Mucosa of descending colon (tissue), 3 donors: ENCODE data around the gene RAP1A. TPM values are rescaled to one million over a fixed set of nuclear protein-coding genes. Genes with fewer than 3 reads are reported as not detected.

Experiments used
- ATAC-seq: fragments of 200-7000 bp; cut with Tn5 transposase; one replicate; pipeline ENCODE4 v1.9.1; 2020; ENCODE audit warnings: mild to moderate bottlenecking, moderate library complexity
- DNase-seq, 3 donors: peaks; one replicate each; pipeline ENCODE4 v3.0.0-alpha.2; 2020
- H3K36me3 ChIP-seq: fragments of 200-600 bp; one replicate; pipeline ENCODE4 v1.8.0; 2021; ENCODE audit warnings: low read depth, mild to moderate bottlenecking
- H3K4me1 ChIP-seq: fragments of 200-600 bp; one replicate; pipeline ENCODE4 v1.8.0; 2021; ENCODE audit warnings: low read depth, mild to moderate bottlenecking
- H3K4me3 ChIP-seq: fragments of 200-600 bp; one replicate; pipeline ENCODE4 v1.8.0; 2021; ENCODE audit warnings: mild to moderate bottlenecking
- H3K9me3 ChIP-seq: fragments of 200-600 bp; one replicate; pipeline ENCODE4 v1.8.0; 2021; ENCODE audit warnings: mild to moderate bottlenecking
- CTCF ChIP-seq: fragments of 200-600 bp; IDR thresholded peaks from one replicate; pipeline ENCODE4 v1.8.0; 2022; ENCODE audit warnings: antibody characterized with exemption, mild to moderate bottlenecking
- intact Hi-C, 2 donors: fragments of 100-400 bp; cut with DNase I in 1 of 2; cut with micrococcal nuclease in 1 of 2; formaldehyde crosslinking; loops; one replicate each; pipeline versions ENCODE4 v1.11.0 to v1.11.1; 2022; cut with DNase I, micrococcal nuclease
- total RNA-seq, 3 donors: library from RNA; stranded (reverse); fragmentation: NEBNext Ultra II Directional in 2 of 3; extraction: Animal tissue kit (Norgen Biotek cat#: 25700) in 2 of 3; gene quantifications; one replicate each; pipeline versions ENCODE4 v1.2.1 to v1.2.4, GENCODE V29; 2021 to 2023
- donor health status: DM: no; HTN: no; CAD: no; lungs with moderate emphysema.
- donor health status: DM: no; HTN: no; CAD: no.
- donor health status: DM: no; HTN: yes; CAD: no.

Gene RAP1A
- total RNA-seq, 3 donors from 2014 or later = 84.4 to 272 (median 95.4) TPM

GRCh38 chr1:111598544-111598943 lies 21.0 kb upstream of the RAP1A start:
- Histone ChIP-seq H3K4me3 (no peak overlapping the region), H3K4me1 (peaks cover 4% of the 10 kb centered on the region), H3K9me3 (no peaks in the 10 kb centered on the region), H3K36me3 (no peaks in the 10 kb centered on the region)
- ATAC-seq (peak; percentile 38), DNase-seq (no peak)
- intact Hi-C loops = no loop called here
- TF ChIP-seq CTCF = no peak

GRCh38 chr1:111599781-111600693 lies 19.6 kb upstream of the RAP1A start:
- ATAC-seq (no peak), DNase-seq (no peak)
- intact Hi-C loops = no loop called here
- no peaks in the 10 kb centered on the region for H3K36me3 ChIP-seq
- H3K4me1 ChIP-seq = no peaks in the 10 kb centered on the region
- H3K9me3 ChIP-seq = no peaks in the 10 kb centered on the region
- no peak overlapping the region for H3K4me3 ChIP-seq
- TF ChIP-seq CTCF = no peak

DNA sequence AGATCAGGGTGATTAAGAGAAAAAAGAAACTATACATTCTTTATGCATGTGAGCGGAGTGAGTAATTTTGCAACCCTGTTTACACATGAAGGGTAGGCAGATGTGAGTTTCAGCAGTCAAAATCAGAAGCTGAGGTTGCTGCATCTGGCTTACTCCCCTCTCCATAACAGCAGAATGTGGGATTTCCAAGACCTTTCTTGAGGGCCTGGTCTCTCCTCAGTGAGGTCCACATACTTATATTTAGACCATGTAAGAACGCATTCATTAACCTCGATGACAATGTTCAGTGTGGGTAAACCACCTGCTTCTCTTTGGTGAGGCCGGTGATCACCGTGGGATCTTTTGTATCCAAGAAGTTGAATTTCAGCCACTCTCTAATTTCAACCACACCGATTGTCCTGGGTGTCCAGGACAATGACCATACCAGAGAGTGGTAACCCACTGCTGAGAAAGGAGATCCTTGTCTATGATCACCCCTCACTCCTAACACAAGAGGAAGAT lies 18.7 kb upstream of the RAP1A start:
- DNase-seq = no peak
- Histone ChIP-seq H3K4me1 (no peaks in the 10 kb centered on the region), H3K9me3 (no peaks in the 10 kb centered on the region), H3K4me3 (no peak overlapping the region), H3K36me3 (no peaks in the 10 kb centered on the region)
- intact Hi-C loops = no loop called here
- no peak for TF ChIP-seq CTCF
- no peak for ATAC-seq

- no peak for ATAC-seq
Measured at GRCh38 chr1:111602302-111602701, 17.3 kb upstream of the RAP1A start.

DNA sequence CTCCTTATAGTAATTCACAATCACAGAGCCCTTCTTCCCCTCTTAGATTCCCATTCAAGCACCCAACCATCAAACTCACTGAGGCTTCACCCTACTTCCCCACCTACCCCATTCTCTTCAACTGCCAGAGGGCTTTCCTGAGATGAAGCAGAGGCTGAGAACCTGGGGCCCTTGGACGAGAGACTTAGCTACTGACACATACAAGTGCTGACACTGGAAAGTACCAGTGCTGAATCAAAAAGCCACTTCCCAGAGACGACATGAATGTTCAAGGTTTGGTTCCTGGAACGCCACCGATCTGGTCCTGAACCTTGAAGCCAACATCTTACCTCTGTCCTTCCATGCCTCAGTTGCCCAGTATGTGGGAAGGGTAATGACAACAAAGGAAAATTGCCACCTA lies 16.6 kb upstream of the RAP1A start:
- H3K4me3 ChIP-seq = no peak overlapping the region
- no peak for DNase-seq
- intact Hi-C loops = no loop called here
- no peaks in the 10 kb centered on the region for H3K9me3 ChIP-seq
- TF ChIP-seq CTCF = no peak
- ATAC-seq = no peak
- H3K4me1 ChIP-seq = no peaks in the 10 kb centered on the region
- no peaks in the 10 kb centered on the region for H3K36me3 ChIP-seq

More at GRCh38 chr1:111602302-111602701, 17.3 kb upstream of the RAP1A start:
- Histone ChIP-seq H3K4me1 (no peaks in the 10 kb centered on the region), H3K36me3 (no peaks in the 10 kb centered on the region), H3K4me3 (no peak overlapping the region), H3K9me3 (no peaks in the 10 kb centered on the region)
- no peak for TF ChIP-seq CTCF
- DNase-seq = no peak
- intact Hi-C loops = no loop called here
